SIG-M5 (cell line): Measurements from ENCODE around the gene ARVCF.

Experiments
- DNase-seq: peaks from one replicate; lab custom pipeline; 2025; lab: John Stamatoyannopoulos, UW

Gene ARVCF

DNA sequence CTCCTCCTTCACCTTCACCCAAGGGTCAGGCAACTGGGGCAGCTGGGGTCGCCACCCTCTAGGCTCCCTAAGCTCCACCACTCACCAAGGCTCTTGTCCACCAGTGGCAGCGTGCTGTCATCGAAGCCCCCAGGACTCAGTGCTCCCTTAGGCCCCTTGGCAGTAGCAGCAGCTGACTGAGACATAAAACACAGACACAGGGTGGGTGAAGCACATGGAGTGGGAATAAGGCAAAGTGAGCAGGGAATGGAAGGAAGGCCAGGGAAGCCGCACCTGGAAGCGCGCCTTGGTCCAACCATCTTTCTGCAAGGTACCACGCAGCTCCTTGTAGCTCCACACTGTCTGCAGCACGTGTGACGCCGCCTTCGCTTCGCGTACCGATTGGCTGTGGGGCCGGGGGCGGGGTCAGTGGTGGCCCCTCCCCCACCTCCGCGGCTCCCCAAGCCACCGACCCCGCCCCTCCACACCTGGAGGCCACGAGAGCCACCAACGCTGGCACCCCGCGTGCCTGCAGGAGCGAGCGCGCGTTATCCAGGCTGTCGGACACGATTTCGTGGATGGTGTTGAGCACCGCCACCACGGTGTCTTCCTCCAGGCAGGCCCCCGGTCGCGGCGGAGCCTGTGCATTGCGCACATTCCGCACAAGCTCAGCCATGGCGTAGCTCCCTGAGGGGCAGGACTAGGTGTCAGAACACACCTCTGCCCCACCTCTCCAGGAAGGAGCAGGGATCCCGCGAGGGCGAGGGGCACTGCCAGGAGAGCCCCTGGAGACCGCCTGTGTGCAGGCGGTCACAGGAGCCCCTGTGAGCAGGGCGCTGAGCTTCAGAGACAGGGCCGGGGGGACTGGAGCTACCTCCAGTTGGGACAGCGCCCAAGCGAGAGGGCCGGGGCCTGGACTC, 43.7 kb downstream of the ARVCF start:
- no peak for DNase-seq

DNA sequence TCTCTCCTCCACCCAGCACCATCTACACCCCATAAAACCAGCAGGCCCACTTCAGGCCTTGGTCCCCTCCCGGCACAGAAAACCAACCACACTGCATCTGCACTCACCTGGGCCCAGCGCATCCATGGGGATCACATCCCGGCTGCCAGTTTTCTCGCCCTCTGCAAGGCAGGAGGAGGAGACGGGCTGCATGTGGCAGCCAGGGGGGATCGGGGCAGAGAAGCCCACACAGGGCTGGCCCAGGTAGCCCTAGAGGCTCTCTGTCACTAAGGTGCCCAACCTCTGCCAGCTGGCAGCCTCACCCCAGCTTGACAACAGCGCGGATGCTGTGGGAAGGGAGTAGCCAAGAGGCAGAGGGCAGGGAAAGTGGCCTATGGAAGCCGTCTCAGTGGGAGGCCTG, 44.4 kb downstream of the ARVCF start:
- DNase-seq, result no peak

DNA sequence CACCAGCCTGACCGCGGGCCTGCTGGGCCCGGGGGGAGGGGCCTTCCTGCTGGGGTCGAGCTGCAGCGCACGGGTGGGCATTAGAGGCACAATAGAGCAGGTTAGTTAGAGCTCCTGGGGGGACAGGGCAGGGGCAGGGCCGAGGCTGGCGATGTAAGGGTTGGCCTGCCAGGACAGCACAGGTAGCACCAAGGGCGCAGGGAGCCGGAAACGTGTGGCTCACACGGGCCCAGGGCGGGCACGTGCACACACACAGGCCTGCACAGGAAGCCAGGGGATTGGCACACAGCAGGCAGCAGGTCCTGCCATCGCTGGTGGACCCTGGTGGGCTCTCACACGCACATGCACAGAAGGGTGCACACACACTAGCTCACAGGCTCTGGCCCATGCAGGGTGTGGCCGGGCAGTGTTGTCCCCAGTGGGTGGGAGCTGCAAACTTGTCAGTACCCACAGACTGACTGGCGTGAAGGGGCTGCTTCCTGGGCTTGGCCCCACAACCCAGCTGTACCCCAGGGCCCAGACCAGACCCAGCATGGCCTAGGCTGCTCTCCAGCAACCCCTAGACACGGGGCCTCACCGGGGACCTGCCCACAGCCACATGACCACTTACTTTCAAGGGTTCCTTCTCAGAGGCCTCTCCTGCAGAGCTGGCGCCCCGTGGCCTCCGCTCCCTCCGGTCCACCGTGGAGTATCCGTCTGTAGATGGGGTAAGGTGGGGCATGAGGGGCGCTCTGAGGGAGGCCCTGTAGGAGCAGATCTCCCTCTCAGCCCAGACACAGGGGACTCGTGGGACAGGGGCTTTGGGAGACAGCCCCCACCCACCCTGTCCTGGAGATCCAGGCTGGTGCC, 45.1 kb downstream of the ARVCF start:
- DNase-seq, result no peak

DNA sequence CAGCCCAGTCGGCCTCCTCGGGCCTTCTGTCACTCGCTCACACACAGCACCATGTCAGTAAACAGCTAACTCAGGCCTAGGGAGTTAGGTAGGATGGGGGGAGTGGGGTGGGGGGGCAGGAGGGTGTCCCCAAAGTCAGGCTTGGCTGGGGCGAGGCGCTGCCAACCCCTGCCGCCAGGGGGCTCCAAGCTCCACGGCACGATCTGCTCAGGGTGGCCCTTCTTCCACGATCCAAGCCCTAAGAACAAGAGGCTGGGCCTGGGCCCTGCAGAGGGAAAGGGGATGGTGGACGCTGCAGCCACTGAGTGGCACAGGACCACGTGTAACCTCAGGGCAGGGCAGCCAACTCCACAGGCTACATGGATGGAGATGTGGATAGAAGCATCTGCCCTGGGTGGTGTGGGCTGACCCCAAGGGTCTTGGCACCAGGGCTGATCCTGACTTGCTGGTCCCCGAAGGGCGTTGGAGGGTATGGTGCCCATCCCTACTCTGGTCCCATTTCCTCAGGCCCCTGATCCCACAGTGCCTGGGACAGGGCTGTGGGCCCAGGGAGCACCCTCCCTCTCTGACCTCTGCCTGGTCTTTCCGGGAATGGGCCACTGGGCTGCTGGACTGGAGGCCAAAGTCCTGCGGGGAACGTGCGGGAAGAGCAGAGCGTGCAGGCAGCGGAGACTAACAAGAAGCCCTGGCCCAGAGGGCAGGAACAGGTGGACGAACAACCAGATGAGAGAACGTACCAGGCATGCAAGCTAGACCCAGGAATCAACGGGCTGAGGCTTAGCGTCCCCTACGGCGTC, 45.9 kb downstream of the ARVCF start:
- no peak for DNase-seq

DNA sequence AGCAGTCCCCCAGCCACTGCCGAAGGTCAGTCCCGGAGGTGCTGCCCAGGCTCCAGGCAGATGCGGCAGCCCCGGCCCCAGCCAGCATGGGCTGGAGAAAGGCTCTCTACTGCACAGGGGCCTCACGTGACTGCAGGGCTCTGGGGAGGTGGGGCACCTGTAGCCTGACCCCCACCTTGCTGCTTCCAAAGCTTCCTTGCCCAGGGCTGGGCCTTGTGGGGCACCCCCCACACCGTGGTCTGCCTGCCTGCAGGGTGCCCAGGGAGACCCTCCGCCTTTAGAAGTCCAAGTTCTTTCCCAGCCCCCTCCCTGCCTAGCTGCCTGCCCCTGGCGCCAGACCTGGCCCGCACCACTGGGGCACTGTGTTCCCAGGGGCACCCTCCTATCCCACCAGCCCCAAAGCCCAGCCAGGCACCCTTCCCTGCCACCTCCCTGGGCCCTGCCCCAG, 46.6 kb downstream of the ARVCF start:
- no peak for DNase-seq

DNA sequence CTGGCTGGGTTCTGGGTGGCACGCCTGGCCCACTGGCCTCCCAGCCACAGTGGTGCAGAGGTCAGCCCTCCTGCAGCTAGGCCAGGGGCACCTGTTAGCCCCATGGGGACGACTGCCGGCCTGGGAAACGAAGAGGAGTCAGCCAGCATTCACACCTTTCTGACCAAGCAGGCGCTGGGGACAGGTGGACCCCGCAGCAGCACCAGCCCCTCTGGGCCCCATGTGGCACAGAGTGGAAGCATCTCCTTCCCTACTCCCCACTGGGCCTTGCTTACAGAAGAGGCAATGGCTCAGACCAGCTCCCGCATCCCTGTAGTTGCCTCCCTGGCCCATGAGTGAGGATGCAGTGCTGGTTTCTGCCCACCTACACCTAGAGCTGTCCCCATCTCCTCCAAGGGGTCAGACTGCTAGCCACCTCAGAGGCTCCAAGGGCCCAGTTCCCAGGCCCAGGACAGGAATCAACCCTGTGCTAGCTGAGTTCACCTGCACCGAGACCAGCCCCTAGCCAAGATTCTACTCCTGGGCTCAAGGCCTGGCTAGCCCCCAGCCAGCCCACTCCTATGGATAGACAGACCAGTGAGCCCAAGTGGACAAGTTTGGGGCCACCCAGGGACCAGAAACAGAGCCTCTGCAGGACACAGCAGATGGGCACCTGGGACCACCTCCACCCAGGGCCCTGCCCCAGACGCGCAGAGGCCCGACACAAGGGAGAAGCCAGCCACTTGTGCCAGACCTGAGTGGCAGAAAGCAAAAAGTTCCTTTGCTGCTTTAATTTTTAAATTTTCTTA, 47.3 kb downstream of the ARVCF start:
- DNase-seq, result no peak

DNA sequence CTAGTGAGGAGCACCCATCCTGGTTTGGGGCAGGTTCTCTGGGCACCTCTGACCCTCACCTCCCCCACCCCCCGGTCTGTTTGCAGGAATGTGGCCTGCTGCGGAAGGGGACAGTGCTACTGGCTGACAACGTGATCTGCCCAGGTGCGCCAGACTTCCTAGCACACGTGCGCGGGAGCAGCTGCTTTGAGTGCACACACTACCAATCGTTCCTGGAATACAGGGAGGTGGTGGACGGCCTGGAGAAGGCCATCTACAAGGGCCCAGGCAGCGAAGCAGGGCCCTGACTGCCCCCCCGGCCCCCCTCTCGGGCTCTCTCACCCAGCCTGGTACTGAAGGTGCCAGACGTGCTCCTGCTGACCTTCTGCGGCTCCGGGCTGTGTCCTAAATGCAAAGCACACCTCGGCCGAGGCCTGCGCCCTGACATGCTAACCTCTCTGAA, 48.2 kb downstream of the ARVCF start:
- DNase-seq, result no peak

DNA sequence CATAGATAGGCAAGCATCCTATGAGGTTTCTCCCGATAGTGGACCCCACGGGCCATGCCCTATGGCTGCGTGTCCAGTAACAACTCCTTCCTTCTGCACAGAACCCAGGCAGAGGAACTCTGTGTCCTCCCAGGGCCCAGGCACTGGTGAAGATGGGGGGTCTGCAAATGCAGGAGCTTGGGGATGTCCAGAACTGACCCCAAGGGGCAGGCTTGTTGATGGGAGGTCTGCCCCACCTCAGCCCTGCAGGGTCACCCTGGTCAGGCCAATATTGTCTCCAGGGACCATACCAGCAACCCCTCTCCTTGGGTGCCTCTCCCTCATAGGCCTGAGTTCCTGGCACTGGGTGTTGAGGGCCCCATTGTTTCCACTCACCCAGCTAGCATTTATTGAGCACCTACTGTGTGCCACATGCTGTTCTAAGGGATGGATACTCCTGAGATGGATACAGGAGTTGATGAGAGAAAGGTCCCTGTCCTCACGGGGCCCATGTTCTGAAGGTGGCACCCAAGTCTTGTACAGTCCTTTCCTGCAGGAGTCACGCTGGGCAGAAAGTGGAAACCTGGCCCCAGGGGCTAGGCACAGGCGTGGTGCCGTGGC, 48.7 kb downstream of the ARVCF start:
- DNase-seq, result no peak

DNA sequence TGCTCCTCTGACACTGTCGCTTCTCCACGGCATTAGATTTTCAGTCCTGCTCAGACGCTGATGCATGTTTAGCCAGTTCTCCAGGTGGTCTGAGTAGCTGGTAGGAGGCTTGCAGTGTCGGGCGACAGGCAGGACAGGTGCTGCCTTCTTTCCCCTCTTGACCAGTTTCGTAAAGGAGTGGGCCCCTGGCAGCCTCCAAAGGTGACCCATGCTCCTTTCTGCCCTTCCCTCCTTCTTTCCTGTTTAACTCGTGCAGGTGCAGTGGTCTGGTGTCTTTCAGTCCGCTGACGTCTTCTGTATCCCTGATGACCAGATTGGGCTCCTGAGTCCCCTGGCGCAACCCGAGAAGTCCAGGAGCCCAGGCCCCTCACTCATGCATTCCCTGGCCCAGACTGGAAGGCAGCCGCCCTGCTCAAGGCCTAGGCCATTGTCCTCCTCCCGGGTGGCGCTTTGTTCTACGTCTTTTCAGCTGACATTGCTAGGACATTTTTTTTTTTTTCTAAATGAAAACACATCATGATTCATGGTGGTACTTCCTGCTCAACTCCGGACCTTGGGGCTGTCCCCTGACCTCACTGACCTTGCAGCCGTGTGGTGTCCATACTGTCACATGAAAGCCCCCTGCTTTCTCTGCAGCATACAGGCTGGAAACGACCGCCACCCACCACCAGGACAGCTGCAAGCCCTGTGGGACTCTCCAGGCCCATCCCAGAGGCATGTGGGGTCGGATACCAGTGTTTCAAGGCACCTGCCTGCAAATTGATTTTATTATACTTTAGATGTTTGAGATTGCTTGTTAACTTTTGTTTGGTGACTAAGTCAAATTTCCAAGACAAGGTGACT, 49.5 kb downstream of the ARVCF start:
- DNase-seq, result no peak

DNA sequence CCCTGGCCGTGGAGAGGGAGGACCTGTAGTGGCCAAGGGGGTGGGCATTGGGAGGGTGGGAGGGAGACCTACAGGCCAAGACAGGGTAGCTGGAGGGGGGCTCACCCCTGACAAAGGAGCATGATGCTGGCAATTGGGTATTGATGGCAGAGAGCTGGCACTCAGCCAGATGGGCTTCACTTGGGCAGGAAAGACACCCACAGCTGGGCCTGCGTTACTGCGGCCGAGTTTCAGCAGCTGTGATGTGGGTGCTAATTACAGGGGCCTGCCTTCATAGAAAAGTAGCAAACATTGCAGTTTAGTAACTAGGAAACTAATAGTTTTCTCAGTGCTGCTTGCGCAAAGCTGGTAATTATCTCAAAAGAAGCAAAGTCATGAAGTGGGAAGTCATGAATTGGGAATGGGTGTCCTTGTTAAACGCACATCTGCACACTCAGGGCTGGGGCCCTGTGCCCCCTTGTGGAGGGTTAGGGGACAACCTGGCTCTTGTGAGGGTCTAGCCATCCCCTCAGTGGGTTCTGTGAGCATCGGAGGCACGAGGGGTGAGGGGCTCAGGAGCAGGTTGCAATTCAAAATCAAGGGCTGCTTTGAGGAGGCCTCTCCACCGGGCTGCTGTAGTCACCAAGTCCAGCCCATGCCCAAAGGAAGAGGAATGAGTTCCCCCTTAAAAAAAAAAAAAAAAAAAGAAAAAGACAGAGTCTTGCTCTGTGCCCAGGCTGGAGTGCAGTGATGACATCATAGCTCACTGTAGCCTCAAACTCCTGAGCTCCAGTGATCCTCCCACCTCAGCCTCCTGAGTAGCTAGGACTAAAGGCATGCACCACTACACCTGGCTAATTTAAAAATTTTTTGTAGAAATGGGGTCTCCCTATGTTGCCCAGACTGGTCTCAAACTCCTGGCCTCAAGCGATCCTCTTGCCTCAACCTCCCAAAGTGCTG, 50.6 kb downstream of the ARVCF start:
- no peak for DNase-seq

DNA sequence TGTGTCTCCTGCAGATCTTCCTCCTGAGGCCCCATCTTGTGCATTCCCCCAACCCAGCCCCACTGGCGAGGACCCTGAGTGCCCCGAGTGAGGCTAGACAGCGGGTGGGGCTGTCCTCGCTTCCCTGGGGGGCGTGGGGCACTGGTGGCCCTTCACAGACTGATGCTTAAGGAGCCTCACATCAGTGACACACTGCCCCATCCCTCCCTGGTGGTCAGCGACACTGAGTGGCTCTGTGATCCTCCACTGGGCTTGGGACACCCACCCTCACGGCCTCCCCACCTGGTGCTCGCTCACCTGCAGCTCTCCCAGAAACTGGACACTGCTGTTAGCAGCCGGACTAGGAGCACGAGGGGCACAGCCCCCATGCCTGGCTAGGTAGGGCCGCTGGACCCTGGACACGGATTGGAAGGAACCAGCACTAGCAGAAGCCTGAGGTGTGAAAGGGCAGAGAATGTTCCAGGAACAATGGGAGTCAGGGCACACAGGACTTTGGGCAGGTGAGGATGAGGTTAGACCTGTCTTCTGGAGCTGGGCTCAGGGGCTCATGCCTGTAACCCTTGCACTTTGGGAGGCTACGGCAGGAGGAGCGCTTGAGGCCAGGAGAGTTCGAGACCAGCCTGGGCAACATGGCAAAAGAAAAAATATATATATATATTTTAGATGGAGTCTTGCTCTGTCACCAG, 51.8 kb downstream of the ARVCF start:
- DNase-seq, result no peak

DNA sequence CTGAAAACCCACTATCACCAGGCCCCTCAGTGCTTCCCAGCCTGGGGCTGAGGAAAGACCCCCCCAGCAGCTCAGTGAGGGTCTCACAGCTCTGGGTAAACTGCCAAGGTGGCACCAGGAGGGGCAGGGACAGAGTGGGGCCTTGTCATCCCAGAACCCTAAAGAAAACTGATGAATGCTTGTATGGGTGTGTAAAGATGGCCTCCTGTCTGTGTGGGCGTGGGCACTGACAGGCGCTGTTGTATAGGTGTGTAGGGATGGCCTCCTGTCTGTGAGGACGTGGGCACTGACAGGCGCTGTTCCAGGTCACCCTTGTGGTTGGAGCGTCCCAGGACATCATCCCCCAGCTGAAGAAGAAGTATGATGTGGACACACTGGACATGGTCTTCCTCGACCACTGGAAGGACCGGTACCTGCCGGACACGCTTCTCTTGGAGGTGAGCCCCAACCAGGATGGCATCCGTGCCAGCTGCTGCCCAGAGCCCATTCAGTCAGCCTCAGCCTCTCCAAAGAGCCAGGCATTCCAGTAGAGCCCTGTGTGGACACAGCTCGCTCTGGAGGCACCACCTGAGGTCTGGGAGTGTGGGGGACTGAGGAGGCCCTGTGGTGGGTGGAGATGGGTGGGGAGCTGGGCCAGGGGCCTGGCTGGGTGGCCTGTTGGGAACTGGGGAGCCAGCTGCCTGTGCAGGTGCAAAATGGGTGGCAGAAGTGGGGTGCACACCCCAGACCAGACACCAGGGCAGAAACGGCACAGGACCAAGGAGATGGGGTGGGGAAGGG, 52.6 kb downstream of the ARVCF start:
- no peak for DNase-seq

DNA sequence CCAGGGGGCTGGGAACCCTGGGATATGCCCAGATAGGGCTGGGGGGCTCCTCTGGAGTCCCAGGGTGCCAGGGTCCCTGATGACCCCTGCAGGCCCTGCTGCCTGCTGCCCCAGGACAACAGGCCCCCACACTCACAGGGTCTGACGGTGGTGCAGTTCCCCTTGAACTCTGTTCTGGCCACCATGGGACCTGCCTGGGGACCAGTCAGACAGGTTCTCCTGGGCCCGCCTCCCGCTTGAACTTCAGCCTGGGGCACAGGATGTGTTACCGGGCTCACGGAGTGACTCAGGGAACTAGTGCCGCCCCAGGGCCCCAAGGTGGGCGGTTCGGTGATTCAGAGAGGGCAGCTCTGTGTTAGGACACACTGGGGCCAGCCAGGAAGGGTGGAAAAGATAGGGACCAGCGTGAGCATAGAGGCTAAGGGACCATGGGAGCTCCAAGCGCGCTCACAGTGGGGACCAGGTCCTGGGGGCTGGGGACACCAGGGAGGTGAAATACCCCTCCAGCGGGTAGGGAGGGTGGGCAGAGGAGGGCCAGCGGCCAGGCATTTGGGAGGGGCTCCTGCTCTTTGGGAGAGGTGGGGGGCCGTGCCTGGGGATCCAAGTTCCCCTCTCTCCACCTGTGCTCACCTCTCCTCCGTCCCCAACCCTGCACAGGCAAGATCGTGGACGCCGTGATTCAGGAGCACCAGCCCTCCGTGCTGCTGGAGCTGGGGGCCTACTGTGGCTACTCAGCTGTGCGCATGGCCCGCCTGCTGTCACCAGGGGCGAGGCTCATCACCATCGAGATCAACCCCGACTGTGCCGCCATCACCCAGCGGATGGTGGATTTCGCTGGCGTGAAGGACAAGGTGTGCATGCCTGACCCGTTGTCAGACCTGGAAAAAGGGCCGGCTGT, 53.5 kb downstream of the ARVCF start:
- DNase-seq, result no peak

DNA sequence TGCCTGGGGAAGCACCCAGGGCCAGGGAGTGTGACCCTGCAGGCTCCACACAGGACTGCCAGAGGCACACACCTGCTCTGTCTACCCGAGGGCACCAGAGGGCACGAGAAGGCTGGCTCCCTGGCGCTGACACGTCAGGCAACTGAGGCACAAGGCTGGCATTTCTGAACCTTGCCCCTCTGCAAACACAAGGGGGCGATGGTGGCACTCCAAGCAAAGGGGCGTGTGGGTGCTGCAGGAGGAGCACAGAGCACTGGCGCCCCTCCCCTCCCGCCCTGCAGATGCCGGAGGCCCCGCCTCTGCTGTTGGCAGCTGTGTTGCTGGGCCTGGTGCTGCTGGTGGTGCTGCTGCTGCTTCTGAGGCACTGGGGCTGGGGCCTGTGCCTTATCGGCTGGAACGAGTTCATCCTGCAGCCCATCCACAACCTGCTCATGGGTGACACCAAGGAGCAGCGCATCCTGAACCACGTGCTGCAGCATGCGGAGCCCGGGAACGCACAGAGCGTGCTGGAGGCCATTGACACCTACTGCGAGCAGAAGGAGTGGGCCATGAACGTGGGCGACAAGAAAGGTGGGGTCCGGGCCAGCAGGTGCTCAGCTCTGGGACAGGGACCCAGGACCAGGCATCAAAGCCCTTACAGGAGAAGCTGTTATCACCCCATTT, 54.2 kb downstream of the ARVCF start:
- no peak for DNase-seq

DNA sequence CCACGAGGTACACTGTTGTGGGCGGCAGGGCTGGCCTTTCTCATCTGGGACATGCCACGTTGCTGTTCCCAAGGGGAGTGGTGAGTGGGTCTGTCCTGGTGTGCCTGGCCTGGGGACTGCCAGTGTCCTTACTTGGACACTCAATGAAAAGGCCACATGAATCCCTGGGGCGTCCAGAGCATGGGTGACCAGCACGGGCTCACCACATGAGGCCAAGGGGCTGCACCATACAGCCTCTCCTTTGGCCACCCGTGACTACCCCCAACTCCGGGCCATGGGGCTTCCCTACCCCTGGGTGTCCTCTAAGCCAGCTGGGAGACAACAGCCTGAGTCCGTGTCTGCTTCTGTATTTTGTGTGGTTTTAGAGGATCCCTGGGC, 54.8 kb downstream of the ARVCF start:
- DNase-seq, result no peak

DNA sequence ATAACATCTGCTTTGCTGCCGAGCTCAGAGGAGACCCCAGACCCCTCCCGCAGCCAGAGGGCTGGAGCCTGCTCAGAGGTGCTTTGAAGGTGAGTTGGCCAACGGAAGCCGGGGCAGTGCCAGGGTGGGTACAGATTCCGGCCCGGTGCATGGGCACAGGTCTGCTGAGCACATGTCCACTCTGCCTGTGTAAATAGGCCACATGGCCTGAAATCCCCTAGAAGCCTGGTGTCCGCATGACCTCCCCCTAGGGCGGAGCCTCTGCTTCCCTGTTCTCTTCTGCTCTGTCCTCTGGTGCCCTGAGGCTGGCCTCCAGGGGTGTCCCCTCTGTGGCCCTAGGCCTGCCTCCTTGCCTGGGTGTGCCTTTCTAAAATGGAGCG, 55.4 kb downstream of the ARVCF start:
- no peak for DNase-seq
